ENCODE data around the gene VTI1A.
A peak's percentile ranks its signal among the peaks of the same experiment; 100 is the strongest.

The VTI1A gene

DNA sequence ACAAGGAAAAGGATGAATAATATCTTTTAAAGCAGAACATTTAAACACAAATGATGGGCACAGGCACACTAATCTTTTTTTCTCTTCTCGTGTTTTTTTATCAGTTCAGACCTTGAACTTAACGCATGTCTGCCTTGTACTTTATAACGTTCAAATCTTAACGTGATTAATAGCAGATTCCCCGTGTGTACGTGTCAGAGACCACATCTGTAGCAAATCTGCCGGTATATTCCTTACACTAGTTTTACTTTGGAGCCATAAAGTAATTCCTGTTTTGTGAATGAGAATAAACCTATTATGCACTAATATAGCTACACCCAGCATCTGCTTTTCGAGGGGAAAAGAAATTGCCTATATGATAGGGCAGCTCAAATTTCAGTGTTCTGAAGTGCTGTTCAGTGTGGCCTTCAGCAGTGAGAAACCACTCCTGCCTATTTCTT lies 337.0 kb downstream of the VTI1A start:
- no peak for DNase-seq (ENCODE audit: low read depth)

DNA sequence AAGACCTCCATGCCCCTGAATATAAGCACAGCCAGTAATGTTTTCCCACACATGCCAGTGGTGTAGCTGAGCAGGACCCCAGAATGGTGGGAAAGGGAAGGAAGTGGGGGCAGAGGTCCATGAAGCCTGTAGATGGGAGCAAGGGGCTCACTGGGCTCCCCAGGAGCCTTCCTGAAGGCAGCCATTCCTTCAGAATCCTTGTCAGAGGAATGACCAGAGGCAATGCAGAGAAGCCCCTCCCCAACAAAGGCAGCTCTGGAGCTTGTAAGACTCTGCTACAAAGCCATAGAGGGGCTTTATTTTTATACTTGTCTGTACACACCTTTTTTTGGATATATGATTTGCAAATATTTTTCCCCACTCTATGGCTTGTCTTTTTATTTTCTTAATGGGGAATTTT lies 338.1 kb downstream of the VTI1A start:
- no peak for DNase-seq (ENCODE audit: low read depth)

DNA sequence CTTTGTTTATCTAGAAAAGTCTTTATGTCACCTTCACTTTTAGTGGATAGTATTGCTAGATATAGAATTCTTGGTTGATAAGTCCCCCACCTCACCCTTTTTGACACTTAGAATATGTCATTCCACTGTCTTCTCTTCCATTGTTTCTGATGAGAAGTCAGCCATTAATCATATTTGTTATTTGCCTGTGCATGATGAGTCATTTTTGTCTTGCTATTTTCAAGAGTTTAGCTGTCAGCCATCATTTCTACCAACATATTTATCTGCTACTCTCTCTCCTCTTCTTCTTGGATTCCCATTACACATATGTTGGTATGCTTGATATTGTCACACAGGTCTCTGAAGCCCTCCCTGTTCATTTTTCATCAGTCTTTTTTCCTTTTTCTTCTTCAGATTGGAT lies 342.2 kb downstream of the VTI1A start:
- peak; percentile 31 for DNase-seq (ENCODE audit: low read depth)

DNA sequence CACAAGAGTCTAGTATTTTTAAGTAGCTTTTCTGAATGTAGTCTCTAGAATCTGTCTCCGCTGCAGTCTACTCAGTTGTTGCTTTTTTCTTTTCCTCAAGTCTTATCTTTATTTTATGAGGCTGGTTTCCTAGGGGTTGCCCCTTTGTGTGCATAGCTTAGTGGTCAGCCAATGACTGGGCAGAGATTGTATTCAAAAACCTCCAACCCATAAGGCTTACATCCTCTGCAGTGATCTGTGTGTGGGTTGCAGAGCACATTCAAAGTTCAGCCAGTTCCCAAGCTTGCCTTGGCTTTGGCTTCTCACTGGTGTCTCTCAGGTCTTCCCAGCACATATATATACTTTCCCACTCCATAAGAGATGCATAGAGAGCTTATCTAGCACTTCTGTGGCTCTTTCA lies 343.0 kb downstream of the VTI1A start:
- DNase-seq (ENCODE audit: low read depth), result no peak

DNA sequence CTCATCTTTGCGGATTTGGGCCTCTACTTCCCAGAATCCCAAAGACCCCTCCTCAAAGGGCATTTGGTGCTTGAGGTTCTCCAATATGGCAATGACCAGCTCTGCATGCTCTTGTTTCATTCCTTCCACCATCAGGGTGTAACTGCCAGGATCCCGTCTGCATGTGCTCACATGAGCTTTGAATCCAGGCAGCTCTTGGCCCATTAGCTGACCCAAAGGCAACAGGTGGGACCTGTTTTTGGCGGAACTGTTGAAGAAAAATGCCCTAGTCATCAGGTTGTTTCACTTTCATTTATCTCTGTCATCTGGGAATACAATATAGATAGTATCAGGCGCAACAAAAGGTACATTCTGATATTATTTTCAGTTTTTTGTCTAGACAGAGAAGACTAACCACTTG lies 343.9 kb downstream of the VTI1A start:
- DNase-seq (ENCODE audit: low read depth), result no peak

DNA sequence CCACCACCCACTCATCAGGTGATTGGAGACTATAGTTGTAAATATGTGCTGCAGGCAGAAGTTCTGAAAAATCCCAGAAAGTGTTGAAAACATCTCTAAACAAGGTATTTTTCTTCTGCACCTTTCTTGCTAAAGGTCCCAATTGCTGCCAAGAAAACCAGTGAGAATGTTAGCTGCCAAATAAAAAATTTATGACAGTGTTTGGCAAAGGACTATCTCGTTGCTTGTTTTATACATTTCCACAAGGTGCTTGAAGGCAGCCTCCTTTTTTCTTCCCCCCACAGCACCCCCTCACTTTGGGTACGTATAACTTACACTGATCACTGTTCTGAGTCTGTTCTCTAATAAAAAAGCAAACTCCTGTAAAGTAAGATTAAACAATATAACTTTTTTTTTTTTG lies 344.4 kb downstream of the VTI1A start:
- no peak for DNase-seq (ENCODE audit: low read depth)

DNA sequence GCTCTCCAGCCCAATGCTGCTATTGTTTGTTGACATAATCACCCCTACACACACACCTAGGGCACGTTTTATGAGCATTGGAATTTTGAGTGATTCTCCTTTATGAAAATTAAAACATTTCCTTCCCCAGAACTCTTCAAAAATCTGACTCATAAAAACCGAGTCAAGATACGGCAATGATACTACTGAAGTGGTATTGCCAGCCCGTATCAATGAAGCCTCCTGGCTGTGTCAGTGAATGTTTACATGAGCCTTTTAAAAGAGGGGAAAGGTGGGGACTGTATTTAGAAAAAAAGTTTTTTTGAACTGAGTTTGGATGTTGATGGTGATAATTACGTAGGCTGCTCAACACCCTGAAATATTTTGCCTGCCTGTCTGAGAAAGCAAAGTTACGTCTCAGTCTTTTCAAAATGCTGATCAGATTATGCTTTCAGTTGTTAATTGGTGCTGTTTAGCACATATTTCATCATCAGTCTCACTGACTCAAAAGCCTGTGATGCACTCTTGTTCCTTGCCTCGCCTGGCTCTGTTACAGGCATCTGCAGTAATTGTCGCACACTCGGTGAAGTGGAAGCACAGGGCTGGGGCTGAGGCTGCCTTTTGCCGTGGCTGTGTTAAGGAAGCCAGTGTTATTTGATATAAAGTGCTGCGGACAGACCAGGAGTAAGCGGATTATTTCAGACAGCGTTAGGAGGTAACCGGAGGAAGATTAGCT lies 345.6 kb downstream of the VTI1A start:
- no peak for DNase-seq (ENCODE audit: low read depth)

DNA sequence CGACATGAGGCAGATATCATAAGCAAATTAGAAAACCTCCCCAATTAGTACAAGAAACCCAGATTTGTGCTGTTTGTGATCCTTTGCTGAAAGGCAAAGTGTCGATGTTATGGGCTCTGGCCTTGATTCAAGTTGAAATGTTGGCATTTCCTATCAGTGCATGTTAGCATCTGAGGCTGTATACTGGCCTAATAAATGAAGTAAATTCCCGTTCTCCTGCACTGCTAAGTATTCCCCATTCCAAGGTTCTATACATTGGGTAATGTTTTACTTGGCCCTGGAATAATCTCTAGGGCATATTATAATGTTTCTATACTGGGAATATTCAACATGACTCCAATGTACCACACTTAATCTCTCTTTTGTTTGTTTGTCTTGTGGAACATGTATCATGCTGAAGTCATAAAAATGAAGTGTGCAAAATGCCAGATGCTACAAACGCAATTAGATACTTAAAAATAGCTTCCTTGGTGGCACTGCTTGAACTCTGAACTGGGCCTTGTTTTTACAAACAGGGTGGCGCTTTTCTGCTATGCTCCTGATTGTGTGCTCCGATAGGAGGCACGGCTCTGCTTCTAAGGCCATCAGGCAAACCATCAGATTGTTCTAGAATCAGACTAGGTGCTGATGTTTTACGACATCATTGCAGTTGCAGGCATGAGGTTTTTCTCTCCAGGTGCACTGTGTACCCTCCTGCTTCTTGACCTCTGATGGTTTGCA lies 346.3 kb downstream of the VTI1A start:
- DNase-seq (ENCODE audit: low read depth), result peak; percentile 30

DNA sequence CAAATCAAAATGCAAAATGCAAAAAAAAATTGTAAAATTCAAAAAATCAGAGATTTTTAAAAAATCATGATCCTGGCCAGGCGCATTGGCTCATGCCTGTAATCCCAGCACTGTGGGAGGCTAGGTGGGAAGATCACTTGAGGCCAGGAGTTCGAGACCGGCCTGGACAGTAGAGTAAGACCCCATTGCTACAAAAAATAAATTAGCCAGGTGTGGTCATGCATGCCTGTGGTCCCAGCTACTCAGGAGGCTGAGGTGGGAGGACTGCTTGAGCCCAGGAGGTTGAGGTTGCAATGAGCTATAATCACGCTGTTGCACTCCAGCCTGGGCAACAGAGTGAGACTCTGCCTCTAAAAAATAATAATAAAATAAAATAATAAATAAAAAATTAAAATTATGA lies 347.2 kb downstream of the VTI1A start:
- no peak for DNase-seq (ENCODE audit: low read depth)

DNA sequence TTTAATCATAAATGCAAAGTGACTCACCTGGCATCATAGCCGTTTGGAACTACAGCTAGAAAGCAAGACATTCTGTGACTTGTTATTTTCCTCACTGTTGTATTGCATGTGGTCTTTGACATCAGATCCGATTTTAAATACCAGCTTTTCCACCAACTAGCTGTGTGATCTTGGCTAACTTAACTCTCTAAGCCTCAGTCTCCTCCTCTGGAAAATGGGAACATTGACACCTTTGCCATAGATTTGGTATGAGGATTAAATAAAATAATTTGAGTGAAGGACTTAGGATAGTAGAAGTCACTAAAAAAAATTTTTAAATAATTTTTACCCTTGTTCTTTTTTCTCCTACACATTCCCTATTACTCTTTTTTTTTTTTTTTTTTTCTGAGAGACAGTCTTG lies 348.1 kb downstream of the VTI1A start:
- DNase-seq (ENCODE audit: low read depth), result no peak

DNA sequence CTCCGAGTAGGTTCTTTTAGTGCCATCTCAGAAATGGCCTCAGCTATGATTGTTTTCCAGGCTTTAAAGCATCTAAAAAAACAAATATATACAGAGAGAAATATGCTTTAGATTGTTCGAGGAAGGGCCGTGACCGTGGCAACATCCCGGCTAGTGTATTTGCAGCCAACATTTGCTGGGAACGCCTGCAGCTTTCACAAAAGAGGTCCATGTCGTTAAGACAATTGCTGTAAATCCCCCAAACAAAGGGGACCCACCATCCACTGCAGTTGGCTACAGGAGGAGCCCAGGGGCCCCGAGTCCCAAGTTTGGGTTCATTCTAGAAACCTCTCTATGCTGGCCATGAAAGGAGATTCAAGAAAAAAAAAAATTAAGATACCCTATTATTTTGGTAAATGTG lies 350.2 kb downstream of the VTI1A start:
- no peak for DNase-seq (ENCODE audit: low read depth)

DNA sequence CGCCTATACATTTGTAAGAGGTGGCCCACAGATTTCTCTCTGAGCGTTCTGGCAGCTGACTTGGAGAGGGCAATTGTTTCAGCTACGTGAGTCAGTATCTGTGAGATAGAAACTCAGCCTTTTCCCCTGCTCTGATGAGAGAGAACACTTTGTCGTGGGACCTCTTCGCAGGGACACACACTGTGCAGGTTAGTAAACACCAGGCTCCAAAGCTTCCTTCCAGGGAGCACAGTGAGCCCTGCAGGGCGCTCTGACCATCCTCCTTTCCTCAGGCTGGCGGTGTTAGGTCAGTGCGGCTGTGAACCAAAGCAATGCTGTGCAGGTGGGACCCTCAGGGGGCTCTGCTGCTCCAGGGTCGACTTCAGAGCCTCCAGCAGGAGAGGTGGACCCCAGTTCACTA lies 350.8 kb downstream of the VTI1A start:
- DNase-seq (ENCODE audit: low read depth), result no peak

DNA sequence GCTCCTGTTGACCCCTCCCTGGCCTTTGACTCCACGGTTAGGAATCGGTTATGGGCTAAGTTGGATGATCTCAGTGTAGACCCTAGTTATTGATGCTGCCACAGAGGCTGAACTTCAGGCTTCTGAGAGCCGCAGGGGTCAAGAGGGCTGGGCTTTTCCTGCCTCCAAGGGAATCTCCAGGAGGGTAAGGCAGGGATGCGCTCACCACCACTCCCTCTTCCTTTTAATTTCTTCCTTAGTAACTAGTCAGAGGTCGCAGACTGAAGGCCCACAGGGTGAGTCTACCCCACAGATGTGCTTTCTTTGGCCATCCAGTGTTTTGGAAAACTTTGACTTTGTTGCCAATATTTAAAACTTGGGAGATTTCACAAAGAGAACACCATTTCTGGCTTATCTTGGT lies 352.0 kb downstream of the VTI1A start:
- no peak for DNase-seq (ENCODE audit: low read depth)

DNA sequence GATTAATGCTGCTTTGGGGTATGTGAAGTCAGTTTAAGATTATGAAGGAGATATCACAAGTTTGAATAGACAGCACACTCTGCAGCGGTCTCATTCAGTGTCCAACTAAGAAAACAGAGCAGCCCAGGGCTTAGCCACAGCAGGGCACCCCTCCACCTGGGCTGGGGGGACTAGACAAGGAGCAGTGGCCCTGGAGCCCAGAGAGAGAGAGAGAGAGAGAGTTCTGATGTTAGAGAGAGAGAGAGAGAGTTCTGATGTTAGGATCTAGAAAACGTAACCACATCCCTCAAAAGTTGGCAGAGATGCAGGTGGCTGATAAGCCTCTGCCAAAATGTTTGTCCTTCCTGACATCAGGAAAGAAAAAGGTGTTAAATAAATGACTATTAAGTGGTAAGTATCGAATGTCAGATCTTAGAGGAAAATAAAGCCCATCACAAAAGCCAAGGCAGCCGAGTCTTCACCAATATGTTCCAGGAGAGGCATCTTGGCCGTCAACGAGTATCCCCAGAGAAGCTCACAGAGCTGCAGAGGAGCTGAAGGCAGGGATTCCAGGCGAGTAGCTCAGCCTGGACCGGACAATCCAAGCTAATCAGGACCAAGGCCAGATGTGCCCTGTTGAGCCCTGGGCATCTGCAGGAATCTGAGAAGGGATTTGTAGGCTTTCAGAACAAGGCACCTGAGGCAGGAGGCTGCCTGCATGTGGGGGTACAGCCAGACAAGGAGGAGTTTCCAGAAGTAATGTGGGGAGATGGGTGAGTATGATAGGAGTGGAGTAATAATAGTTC lies 352.9 kb downstream of the VTI1A start:
- no peak for DNase-seq (ENCODE audit: low read depth)

DNA sequence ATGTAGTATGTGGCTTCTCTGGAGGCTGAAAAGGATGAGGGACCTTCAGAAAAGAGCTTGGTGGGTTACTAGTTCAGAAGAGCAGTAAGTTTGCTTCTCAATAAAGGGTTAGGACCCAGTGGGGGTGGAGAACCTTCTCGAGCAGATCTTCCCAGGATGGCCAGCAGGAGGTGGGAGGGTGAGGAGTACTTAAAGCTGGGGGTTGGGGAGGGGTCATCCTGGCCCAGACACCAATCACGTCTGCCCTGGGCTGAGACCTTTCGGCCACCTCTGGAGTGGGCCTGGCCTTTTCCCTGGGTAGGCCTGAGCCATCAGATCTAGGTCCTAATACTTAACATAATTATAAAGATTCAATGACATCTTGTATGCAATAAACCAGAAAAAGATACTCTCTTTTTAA lies 354.0 kb downstream of the VTI1A start:
- no peak for DNase-seq (ENCODE audit: low read depth)

DNA sequence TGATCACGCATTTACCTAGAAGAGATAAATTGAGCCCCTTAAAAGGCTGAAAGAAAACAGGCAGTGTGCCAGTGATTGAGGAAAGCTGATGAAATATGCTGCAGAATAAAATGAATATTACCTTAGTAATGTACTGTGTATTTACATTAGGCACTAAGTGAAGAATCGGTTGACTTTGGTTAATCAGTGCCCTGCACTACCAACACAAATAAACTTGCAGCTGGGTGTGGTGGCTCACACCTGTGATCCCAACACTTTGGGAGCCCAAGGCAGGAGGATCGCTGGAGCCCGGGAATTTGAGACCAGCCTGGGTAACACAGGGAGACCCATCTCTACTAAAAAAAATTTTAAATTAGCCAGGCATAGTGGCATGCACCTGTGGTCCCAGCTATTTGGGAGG lies 354.7 kb downstream of the VTI1A start:
- no peak for DNase-seq (ENCODE audit: low read depth)

DNA sequence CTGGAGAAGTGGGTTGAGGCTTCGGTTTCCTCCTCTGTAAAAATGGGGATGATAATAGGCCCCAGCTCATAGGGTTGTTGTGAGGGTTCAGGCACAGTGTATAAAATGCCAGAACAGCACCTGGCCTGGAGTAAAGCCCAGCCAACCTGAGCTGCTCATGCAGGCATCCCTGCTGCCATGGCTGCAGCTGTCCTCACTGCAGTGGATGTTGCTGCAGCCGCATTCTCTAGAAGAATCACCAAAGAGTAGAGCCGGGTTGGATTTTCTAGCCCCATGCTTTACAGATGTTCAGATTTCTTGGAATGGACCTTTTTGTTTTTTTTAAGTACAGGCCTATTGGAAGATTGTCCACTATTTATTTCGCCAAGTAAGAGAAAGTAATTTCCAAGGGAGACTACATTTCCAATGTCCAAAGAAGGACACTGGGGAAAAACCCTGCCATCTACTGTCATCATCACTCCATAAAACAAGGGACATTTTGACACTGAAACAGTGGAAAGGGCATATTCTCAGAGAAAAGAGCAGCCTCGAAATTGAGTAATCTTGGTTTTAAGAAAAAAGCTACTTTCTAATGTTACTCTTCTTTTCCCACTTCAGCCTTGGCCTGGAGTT lies 355.5 kb downstream of the VTI1A start:
- no peak for DNase-seq (ENCODE audit: low read depth)

DNA sequence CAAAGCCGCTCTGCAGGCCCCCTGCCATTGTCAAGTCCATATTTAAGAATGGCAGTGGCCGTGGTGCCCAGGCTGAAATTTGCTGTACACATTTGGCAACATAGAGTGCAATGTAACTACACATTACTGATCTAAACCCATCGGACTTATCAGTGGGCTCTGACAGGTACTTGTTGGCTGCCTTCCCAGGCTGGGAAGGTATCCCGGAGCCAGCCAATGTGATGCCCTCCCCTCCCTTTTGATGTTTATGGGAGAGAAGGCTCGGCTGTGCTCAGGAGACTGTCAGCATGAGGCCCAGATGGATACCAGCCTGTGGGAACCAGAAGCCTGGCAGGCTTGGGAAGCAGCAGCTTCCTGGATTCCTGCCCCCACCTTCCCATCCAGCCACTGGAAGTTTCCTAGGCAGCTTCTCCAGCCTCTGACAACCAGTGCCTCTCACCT lies 357.0 kb downstream of the VTI1A start:
- DNase-seq (ENCODE audit: low read depth), result no peak

DNA sequence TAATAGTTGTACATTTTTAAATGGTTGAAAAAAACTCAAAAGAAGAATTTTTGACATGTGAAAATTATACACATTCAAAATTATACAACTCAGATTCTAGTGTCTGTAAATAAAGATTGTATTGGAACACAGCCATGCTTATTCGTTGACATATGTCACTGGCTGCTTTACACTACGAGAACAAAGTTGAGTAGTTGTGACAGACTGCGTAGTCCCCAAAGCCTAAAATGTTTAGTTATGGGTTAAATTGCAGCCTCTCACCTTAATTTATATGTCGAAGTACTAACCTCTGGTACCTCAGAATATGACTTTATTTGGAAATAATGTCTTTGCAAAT lies 358.2 kb downstream of the VTI1A start:
- DNase-seq (ENCODE audit: low read depth), result no peak

DNA sequence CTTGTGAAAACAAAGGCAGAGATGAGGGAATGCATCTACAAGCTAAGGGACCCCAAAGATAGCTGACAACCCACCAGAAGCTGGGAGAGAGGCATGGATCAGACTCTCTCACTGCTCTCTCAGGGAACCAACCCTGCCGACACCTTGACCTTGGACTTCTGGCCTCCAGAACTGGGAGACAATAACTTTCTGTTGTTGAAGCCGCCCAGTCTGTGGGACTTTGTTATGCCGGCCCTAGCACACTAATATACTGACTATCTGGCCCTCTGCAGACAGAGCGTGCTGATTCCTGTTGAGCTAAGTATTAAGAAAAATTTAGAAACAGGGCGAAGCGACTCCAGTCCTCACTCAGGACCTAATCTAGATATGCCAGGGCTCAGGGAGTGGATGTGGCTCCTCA lies 358.7 kb downstream of the VTI1A start:
- DNase-seq (ENCODE audit: low read depth), result no peak

DNA sequence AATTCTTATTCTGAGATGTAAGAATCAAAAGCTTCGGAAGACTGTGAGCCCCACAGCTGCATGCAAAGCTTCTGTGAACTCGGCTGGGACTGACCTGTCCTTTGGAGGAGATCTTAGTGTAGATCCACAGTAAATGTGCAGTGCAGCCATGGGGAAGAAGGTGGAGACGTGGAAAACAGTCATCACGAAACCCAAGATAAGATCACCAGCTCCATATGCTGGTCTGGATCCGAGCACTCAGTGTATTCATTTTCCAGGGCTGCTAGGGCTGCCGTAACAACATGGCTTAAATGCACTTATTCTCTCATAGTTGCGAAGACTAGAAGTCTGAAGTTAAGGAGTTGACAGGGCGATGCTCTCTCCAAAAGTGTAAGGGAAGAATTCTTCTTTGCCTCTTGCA lies 360.0 kb downstream of the VTI1A start:
- DNase-seq (ENCODE audit: low read depth), result no peak

DNA sequence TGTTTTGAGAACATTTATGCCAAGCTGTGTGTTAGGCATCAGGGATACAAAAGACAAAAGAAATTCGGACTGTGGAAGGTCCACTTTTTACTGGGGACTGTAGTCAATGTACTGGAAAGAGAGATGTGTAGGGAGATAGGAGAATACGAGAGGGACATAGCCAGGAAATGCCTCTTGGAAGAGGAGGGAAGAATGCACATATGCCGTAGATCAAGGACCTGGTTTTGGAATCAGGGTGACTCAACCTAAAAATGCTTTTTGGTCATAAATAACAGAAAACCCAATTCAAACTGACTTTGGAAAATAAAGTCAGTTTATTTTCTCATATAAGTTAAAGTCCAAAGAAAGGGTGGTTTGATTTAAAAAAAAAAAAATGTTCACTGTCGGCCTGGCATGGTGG lies 362.7 kb downstream of the VTI1A start:
- no peak for DNase-seq (ENCODE audit: low read depth)

DNA sequence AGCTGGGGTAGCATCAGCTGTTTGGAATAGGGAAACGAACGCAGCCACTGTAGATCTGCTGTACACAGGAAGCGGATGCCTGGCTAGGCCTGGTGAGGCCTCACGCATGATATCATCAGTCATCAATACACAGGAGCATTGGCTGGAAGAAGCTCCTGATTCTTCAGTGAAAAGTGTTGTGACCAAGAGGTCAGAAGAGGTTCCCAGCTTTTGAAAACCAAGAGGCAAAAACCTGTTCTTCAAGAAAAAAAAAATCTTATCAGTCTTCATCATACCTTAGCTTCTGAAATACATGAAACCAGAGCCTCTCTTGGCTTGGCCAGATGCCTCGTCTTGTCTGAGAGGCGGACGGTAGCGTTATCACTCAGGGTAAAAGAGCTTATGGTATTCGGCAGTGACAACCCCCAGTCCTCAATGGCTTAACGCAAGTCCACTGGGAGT lies 363.7 kb downstream of the VTI1A start:
- DNase-seq (ENCODE audit: low read depth), result no peak
